Activated T-helper 1 cell treated with anti-CD3 and anti-CD28 coated beads, Interleukin-12 subunit alpha, Interleukin-12 subunit beta, Interleukin-2, Interleukin-4 antibody, amounts not matched to agents 30 ng/mL and 10 ng/mL and 1 ng/mL, durations not matched to agents 14 hours and 24 hours and 36 hours (primary cell): ENCODE measurements around the gene VSTM1. TPM values are rescaled to one million over a fixed set of nuclear protein-coding genes. Genes with fewer than 3 reads are reported as not detected.
"Not testable (repeated sequence)": the region's sequence is repeated elsewhere in the genome, so short reads cannot be mapped to it uniquely, and the experiment has no call there.

Experiments
- DNase-seq: peaks from one replicate; pipeline ENCODE4 v3.0.0; 2021; ENCODE audit warnings: low spot score
- H3K27ac Mint-ChIP-seq: one replicate; pipeline ENCODE4 v1.8.0; 2021; ENCODE audit warnings: mild to moderate bottlenecking, mixed read lengths
- H3K27me3 Mint-ChIP-seq: one replicate; pipeline ENCODE4 v1.8.0; 2022; ENCODE audit warnings: mild to moderate bottlenecking, moderate library complexity, mixed read lengths; ENCODE audit not compliant: insufficient read depth
- H3K36me3 Mint-ChIP-seq: one replicate; pipeline ENCODE4 v1.8.0; 2021; ENCODE audit warnings: low read depth, mixed read lengths
- H3K4me1 Mint-ChIP-seq: one replicate; pipeline ENCODE4 v1.8.0; 2021; ENCODE audit warnings: low read depth, mixed read lengths
- H3K4me3 Mint-ChIP-seq: one replicate; pipeline ENCODE4 v1.8.0; 2021; ENCODE audit warnings: mild to moderate bottlenecking, moderate library complexity, mixed read lengths
- H3K9me3 Mint-ChIP-seq: one replicate; pipeline ENCODE4 v1.8.0; 2021; ENCODE audit warnings: mixed read lengths
- intact Hi-C: fragments of 100-400 bp; cut with micrococcal nuclease; formaldehyde crosslinking; loops from one replicate; pipeline ENCODE4 v1.15.1; 2024
- total RNA-seq: library from RNA; stranded (reverse); gene quantifications from 2 replicates; pipeline ENCODE4 v1.2.3, GENCODE V29; 2022

Gene VSTM1
- total RNA-seq, 1 donor from 2014 or later, result not detected

- Mint-ChIP-seq H3K4me1 (no peaks in the 10 kb centered on the region), H3K27me3 (peaks cover 3% of the 10 kb centered on the region), H3K36me3 (no peaks in the 10 kb centered on the region), H3K27ac (no peak overlapping the region), H3K4me3 (no peak overlapping the region), H3K9me3 (no peaks in the 10 kb centered on the region)
- intact Hi-C loops, result no loop called here
- DNase-seq, result no peak
These were observed 20.7 kb downstream of the VSTM1 start for GRCh38 chr19:54042989-54043388.

- no peaks in the 10 kb centered on the region for H3K9me3 Mint-ChIP-seq
- H3K27me3 Mint-ChIP-seq, result peaks cover 3% of the 10 kb centered on the region
- intact Hi-C loops, result no loop called here
- no peaks in the 10 kb centered on the region for H3K4me1 Mint-ChIP-seq
- H3K36me3 Mint-ChIP-seq, result no peaks in the 10 kb centered on the region
- no peak overlapping the region for H3K4me3 Mint-ChIP-seq
- DNase-seq, result no peak
- no peak overlapping the region for H3K27ac Mint-ChIP-seq
These were observed 21.6 kb downstream of the VSTM1 start for GRCh38 chr19:54041969-54042606.

- Mint-ChIP-seq H3K27ac (no peak overlapping the region), H3K36me3 (no peaks in the 10 kb centered on the region), H3K4me1 (no peaks in the 10 kb centered on the region), H3K9me3 (no peaks in the 10 kb centered on the region), H3K4me3 (no peak overlapping the region), H3K27me3 (peaks cover 2% of the 10 kb centered on the region)
- DNase-seq, result no peak
- intact Hi-C loops, result no loop called here
These were observed 23.7 kb downstream of the VSTM1 start for GRCh38 chr19:54040003-54040402.

DNA sequence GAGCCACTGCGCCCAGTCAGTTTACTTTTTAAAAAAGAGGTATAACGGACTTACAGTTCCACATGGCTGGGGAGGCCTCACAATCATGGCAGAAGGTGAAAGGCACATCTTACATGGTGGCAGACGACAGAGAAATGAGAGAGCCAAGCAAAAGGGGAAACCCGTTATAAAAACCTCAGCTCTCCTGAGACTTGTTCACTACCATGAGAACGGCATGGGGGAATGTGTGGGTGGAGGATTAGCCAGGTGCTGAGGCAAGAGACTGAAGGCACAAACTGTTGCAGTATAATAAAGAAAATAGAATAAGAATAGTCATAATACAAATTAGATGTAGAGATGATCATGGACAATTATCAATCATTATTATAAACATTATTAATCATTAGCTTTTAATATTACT is 27.2 kb downstream of the VSTM1 start:
- DNase-seq, H3K4me1 Mint-ChIP-seq, intact Hi-C loops, H3K36me3 Mint-ChIP-seq, H3K4me3 Mint-ChIP-seq, H3K9me3 Mint-ChIP-seq, H3K27me3 Mint-ChIP-seq, H3K27ac Mint-ChIP-seq: not testable (repeated sequence)

- no peak for DNase-seq
- Mint-ChIP-seq H3K27me3 (peaks cover 2% of the 10 kb centered on the region), H3K36me3 (no peaks in the 10 kb centered on the region), H3K4me3 (no peak overlapping the region), H3K4me1 (no peaks in the 10 kb centered on the region), H3K9me3 (no peaks in the 10 kb centered on the region), H3K27ac (no peak overlapping the region)
- intact Hi-C loops, result no loop called here
These were observed 28.2 kb downstream of the VSTM1 start for GRCh38 chr19:54035215-54036178.

GRCh38 chr19:54030895-54031586 is 32.7 kb downstream of the VSTM1 start:
- Mint-ChIP-seq H3K36me3 (no peaks in the 10 kb centered on the region), H3K27me3 (peaks cover 2% of the 10 kb centered on the region), H3K4me1 (no peaks in the 10 kb centered on the region), H3K4me3 (no peak overlapping the region), H3K27ac (no peak overlapping the region), H3K9me3 (no peaks in the 10 kb centered on the region)
- intact Hi-C loops, result loop anchor here (1.0 kb wide), 2 partner anchors 189 to 238 kb away; no protein-coding TSS in a partner anchor
- no peak for DNase-seq

- peaks cover 2% of the 10 kb centered on the region for H3K27me3 Mint-ChIP-seq
- no peaks in the 10 kb centered on the region for H3K36me3 Mint-ChIP-seq
- H3K27ac Mint-ChIP-seq, result no peak overlapping the region
- intact Hi-C loops, result loop anchor here (1.0 kb wide), 2 partner anchors 188 to 237 kb away; no protein-coding TSS in a partner anchor
- H3K4me3 Mint-ChIP-seq, result no peak overlapping the region
- no peaks in the 10 kb centered on the region for H3K4me1 Mint-ChIP-seq
- peak; percentile 12 for DNase-seq
- H3K9me3 Mint-ChIP-seq, result no peaks in the 10 kb centered on the region
These were observed 33.7 kb downstream of the VSTM1 start for GRCh38 chr19:54029930-54030490.

- DNase-seq, result no peak
- Mint-ChIP-seq H3K4me3 (no peak overlapping the region), H3K36me3 (no peaks in the 10 kb centered on the region), H3K4me1 (no peaks in the 10 kb centered on the region), H3K9me3 (no peaks in the 10 kb centered on the region), H3K27ac (no peak overlapping the region), H3K27me3 (peaks cover 2% of the 10 kb centered on the region)
- intact Hi-C loops, result no loop called here
These were observed 34.4 kb downstream of the VSTM1 start for GRCh38 chr19:54029301-54029700.

DNA sequence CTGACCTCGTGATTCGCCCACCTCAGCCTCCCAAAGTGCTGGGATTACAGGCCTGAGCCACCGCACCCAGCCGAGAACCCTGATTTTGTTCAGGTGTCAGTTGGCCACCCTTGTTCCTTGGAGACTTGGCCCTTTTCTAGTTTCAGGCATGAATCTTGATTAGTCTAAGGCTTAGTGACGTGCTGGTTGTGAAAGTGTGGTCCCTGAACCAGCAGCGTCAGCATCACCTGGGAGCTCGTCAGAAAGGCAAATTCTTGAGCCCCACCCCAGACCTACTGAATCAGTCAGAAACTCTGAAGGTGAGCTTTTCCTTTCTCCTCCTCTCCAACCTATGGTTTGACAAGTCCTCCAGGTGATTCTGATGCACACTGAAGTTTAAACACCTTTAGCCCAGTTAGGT is 37.0 kb downstream of the VSTM1 start:
- intact Hi-C loops, result no loop called here
- no peak for DNase-seq
- no peak overlapping the region for H3K27ac Mint-ChIP-seq
- H3K9me3 Mint-ChIP-seq, result no peaks in the 10 kb centered on the region
- no peaks in the 10 kb centered on the region for H3K36me3 Mint-ChIP-seq
- peaks cover 2% of the 10 kb centered on the region for H3K27me3 Mint-ChIP-seq
- no peak overlapping the region for H3K4me3 Mint-ChIP-seq
- H3K4me1 Mint-ChIP-seq, result no peaks in the 10 kb centered on the region

DNA sequence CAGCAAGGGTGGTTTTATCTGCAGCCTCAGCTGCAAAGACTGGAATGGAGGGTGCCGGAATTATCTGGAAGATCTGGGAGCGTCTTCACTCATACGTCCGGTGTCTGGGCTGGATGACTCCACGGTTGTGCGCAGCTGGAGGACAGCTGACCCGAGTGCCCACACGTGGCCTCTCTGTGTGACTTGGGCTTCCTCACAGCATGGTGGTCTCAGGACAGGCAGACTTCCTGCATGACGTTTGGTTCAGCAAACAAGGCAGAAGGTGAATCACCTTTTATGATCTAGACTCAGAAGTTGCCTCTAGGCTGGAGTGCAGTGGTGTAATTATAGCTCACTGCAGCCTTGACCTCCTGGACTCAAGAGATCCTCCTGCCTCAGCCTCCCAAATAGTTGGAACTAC is 39.0 kb downstream of the VSTM1 start:
- Mint-ChIP-seq H3K4me1 (no peaks in the 10 kb centered on the region), H3K27ac (no peak overlapping the region), H3K4me3 (no peak overlapping the region), H3K9me3 (no peaks in the 10 kb centered on the region), H3K27me3 (no peaks in the 10 kb centered on the region), H3K36me3 (no peaks in the 10 kb centered on the region)
- DNase-seq, result no peak
- intact Hi-C loops, result loop anchor here (1.0 to 5.0 kb wide), 4 partner anchors 117 to 827 kb away; partner anchors contain the start of gene CACNG7

GRCh38 chr19:54023191-54023590 is 40.5 kb downstream of the VSTM1 start:
- no peaks in the 10 kb centered on the region for H3K36me3 Mint-ChIP-seq
- no peaks in the 10 kb centered on the region for H3K9me3 Mint-ChIP-seq
- no peaks in the 10 kb centered on the region for H3K4me1 Mint-ChIP-seq
- H3K27ac Mint-ChIP-seq, result no peak overlapping the region
- no peak for DNase-seq
- intact Hi-C loops, result loop anchor here (5.0 kb wide), 2 partner anchors 116 to 826 kb away; partner anchors contain the start of gene CACNG7
- no peaks in the 10 kb centered on the region for H3K27me3 Mint-ChIP-seq
- no peak overlapping the region for H3K4me3 Mint-ChIP-seq

GRCh38 chr19:54021932-54022331 is 41.8 kb downstream of the VSTM1 start:
- no peak overlapping the region for H3K4me3 Mint-ChIP-seq
- no peaks in the 10 kb centered on the region for H3K4me1 Mint-ChIP-seq
- H3K9me3 Mint-ChIP-seq, result no peaks in the 10 kb centered on the region
- intact Hi-C loops, result loop anchor here (5.0 kb wide), 2 partner anchors 115 to 825 kb away; partner anchors contain the start of gene CACNG7
- no peaks in the 10 kb centered on the region for H3K36me3 Mint-ChIP-seq
- no peak for DNase-seq
- H3K27me3 Mint-ChIP-seq, result no peaks in the 10 kb centered on the region
- H3K27ac Mint-ChIP-seq, result no peak overlapping the region
